ENCODE results near the gene ALX4.

ALX4 gene

GRCh38 chr11:44243086-44243485 lies 66.9 kb downstream of the ALX4 start:
- no peak for DNase-seq

GRCh38 chr11:44241851-44242250 lies 68.1 kb downstream of the ALX4 start:
- no peak for DNase-seq

GRCh38 chr11:44237156-44237555 lies 72.8 kb downstream of the ALX4 start:
- no peak for DNase-seq

- no peak for DNase-seq
Observed at GRCh38 chr11:44236296-44236695, 73.6 kb downstream of the ALX4 start.

GRCh38 chr11:44235765-44236201 lies 74.2 kb downstream of the ALX4 start:
- no peak for DNase-seq

- no peak for DNase-seq
Observed at GRCh38 chr11:44229624-44230023, 80.3 kb downstream of the ALX4 start.

- DNase-seq: no peak
Observed at GRCh38 chr11:44229098-44229497, 80.8 kb downstream of the ALX4 start.

- DNase-seq: no peak
Observed at GRCh38 chr11:44228379-44228778, 81.6 kb downstream of the ALX4 start.

GRCh38 chr11:44226945-44227344 lies 83.0 kb downstream of the ALX4 start:
- DNase-seq: no peak

GRCh38 chr11:44226490-44226889 lies 83.4 kb downstream of the ALX4 start:
- DNase-seq: no peak

GRCh38 chr11:44224867-44225501 lies 85.0 kb downstream of the ALX4 start:
- no peak for DNase-seq

- peak; percentile 42 for DNase-seq
Observed at GRCh38 chr11:44223238-44223637, 86.7 kb downstream of the ALX4 start.

- no peak for DNase-seq
Observed at GRCh38 chr11:44221992-44222391, 87.9 kb downstream of the ALX4 start.

GRCh38 chr11:44221456-44221855 lies 88.5 kb downstream of the ALX4 start:
- DNase-seq: no peak

GRCh38 chr11:44219830-44220796 lies 89.8 kb downstream of the ALX4 start:
- DNase-seq: no peak

- no peak for DNase-seq
Observed at GRCh38 chr11:44217432-44217831, 92.5 kb downstream of the ALX4 start.

- DNase-seq: no peak
Observed at GRCh38 chr11:44213148-44213547, 96.8 kb downstream of the ALX4 start.

- no peak for DNase-seq
Observed at GRCh38 chr11:44212128-44212527, 97.8 kb downstream of the ALX4 start.
